ENCODE data around the gene FOXR1. TPM values are rescaled to one million over a fixed set of nuclear protein-coding genes. Genes with fewer than 3 reads are reported as not detected.
"Not testable (repeated sequence)": the region's sequence is repeated elsewhere in the genome, so short reads cannot be mapped to it uniquely, and the experiment has no call there.

Gene FOXR1
- total RNA-seq, 1 donor = not detected

GRCh38 chr11:118957968-118958367, 13.6 kb upstream of the FOXR1 start:
- no peak for TF ChIP-seq CTCF (IDR thresholded peaks at IDR 0.05; ENCODE audit: insufficient read depth, low read depth, low read length)
- no peak for DNase-seq (ENCODE audit: low read depth)
- H3K4me3 ChIP-seq (ENCODE audit: low read depth, low read length) = no peak overlapping the region

GRCh38 chr11:118958577-118958976, 13.0 kb upstream of the FOXR1 start:
- DNase-seq (ENCODE audit: low read depth) = no peak
- TF ChIP-seq CTCF (IDR thresholded peaks at IDR 0.05; ENCODE audit: insufficient read depth, low read depth, low read length) = no peak
- no peak overlapping the region for H3K4me3 ChIP-seq (ENCODE audit: low read depth, low read length)

- DNase-seq (ENCODE audit: low read depth) = no peak
- no peak for TF ChIP-seq CTCF (IDR thresholded peaks at IDR 0.05; ENCODE audit: insufficient read depth, low read depth, low read length)
- H3K4me3 ChIP-seq (ENCODE audit: low read depth, low read length) = no peak overlapping the region
Observed at GRCh38 chr11:118961189-118961588, 10.4 kb upstream of the FOXR1 start.

GRCh38 chr11:118961591-118961990, 10.0 kb upstream of the FOXR1 start:
- TF ChIP-seq CTCF (IDR thresholded peaks at IDR 0.05; ENCODE audit: insufficient read depth, low read depth, low read length) = no peak
- no peak overlapping the region for H3K4me3 ChIP-seq (ENCODE audit: low read depth, low read length)
- no peak for DNase-seq (ENCODE audit: low read depth)

GRCh38 chr11:118969508-118969907, 2.1 kb upstream of the FOXR1 start:
- DNase-seq (ENCODE audit: low read depth); H3K4me3 ChIP-seq (ENCODE audit: low read depth, low read length): not testable (repeated sequence)

GRCh38 chr11:118973985-118974384, 2.4 kb downstream of the FOXR1 start:
- no peak overlapping the region for H3K4me3 ChIP-seq (ENCODE audit: low read depth, low read length)
- no peak for TF ChIP-seq CTCF (IDR thresholded peaks at IDR 0.05; ENCODE audit: insufficient read depth, low read depth, low read length)
- no peak for DNase-seq (ENCODE audit: low read depth)

- TF ChIP-seq CTCF (IDR thresholded peaks at IDR 0.05; ENCODE audit: insufficient read depth, low read depth, low read length) = no peak
- DNase-seq (ENCODE audit: low read depth) = no peak
- H3K4me3 ChIP-seq (ENCODE audit: low read depth, low read length) = no peak overlapping the region
Observed at GRCh38 chr11:118975771-118976709, 4.5 kb downstream of the FOXR1 start.
